C4-2B (cell line): Measurements from ENCODE around the gene ERP44.

Experiments
- CTCF ChIP-seq: fragments of 450-650 bp; conservative IDR thresholded peaks from 2 replicates; pipeline ENCODE4 v1.5.1; 2017; ENCODE audit warnings: mild to moderate bottlenecking
- ZFX ChIP-seq: fragments of 450-650 bp; IDR thresholded peaks from 2 replicates; pipeline ENCODE4 v1.6.1; 2017

GRCh38 chr9:99999797-100000196, 99.0 kb downstream of the ERP44 start:
- TF ChIP-seq CTCF (no peak), ZFX (no peak)
